Prostate gland (tissue), 2 donors: Measurements from ENCODE around the gene MAMSTR. TPM values are rescaled to one million over a fixed set of nuclear protein-coding genes. Genes with fewer than 3 reads are reported as not detected.
"Not testable (repeated sequence)": the region's sequence is repeated elsewhere in the genome, so short reads cannot be mapped to it uniquely, and the experiment has no call there.

ENCODE experiments used
- DNase-seq: peaks from one replicate; pipeline ENCODE4 v3.0.0-alpha.2; 2019; ENCODE audit warnings: low spot score
- H3K27ac ChIP-seq, 2 donors: fragments of 200-600 bp; sonication (generic); 2 replicates each; pipeline ENCODE4 v1.5.1; 2017 to 2019
- H3K27me3 ChIP-seq: fragments of 200-600 bp; sonication (generic); replicated peaks from 2 replicates; pipeline ENCODE4 v1.5.1; 2019; ENCODE audit not compliant: insufficient read depth
- H3K36me3 ChIP-seq, 2 donors: fragments of 200-600 bp; sonication (generic); 1 replicate in 1 of 2; 2 replicates in 1 of 2; pipeline versions ENCODE4 v1.5.1 to v1.8.1; 2017 to 2019
- H3K4me1 ChIP-seq: fragments of 200-600 bp; sonication (generic); replicated peaks from 2 replicates; pipeline ENCODE4 v1.5.1; 2019
- H3K4me3 ChIP-seq, 2 donors: fragments of 200-600 bp; sonication (generic); 2 replicates each; pipeline ENCODE4 v1.5.1; 2017 to 2019
- H3K9me3 ChIP-seq: fragments of 200-600 bp; sonication (generic); 2 replicates; pipeline ENCODE4 v1.5.1; 2017
- CTCF ChIP-seq, 4 experiments: fragments of 200-600 bp in 2 of 4; fragments of 450-650 bp in 2 of 4; sonication (generic) in 2 of 4; IDR thresholded peaks; 1 replicate in 3 of 4; 2 replicates in 1 of 4; pipeline ENCODE4 v1.5.1; 2016 to 2019; ENCODE audit warnings: antibody characterized with exemption in 4 of 4, mild to moderate bottlenecking in 2 of 4, moderate library complexity in 2 of 4
- POLR2A ChIP-seq: fragments of 450-650 bp; IDR thresholded peaks from one replicate; pipeline ENCODE4 v1.6.1; 2016; ENCODE audit warnings: antibody characterized with exemption, mild to moderate bottlenecking
- POLR2AphosphoS5 ChIP-seq: sonication (generic); formaldehyde crosslinking; IDR thresholded peaks from one replicate; pipeline ENCODE4 v1.6.1; 2017; ENCODE audit warnings: antibody characterized with exemption
- WGBS: methylation state at CpG from one replicate; pipeline ENCODE4 v1.1.5; 2018; 5-methylcytosine and 5-hydroxymethylcytosine counted together
- intact Hi-C: fragments of 100-400 bp; cut with DNase I; formaldehyde crosslinking; loops from one replicate; pipeline ENCODE4 v1.14.2; 2022
- total RNA-seq, 2 donors: library from RNA; depleted of rRNA; stranded (reverse); fragments of >200 nt; gene quantifications; one replicate each; pipeline ENCODE4 v1.1.0, GENCODE V29; 2016

Gene MAMSTR
- total RNA-seq, 2 donors from 2014 or later: 2.6 to 13.9 TPM

GRCh38 chr19:48683349-48683748 lies 36.2 kb downstream of the MAMSTR start:
- WGBS: 39% methylated on average over 11 of the region's 11 CpGs
- Histone ChIP-seq H3K4me3 (no peak overlapping the region), H3K36me3 (no peaks in the 10 kb centered on the region), H3K27ac (no peak overlapping the region), H3K9me3 (no peaks in the 10 kb centered on the region), H3K27me3 (no peaks in the 10 kb centered on the region), H3K4me1 (no peaks in the 10 kb centered on the region)
- no peak for DNase-seq
- intact Hi-C loops: no loop called here
- TF ChIP-seq POLR2A: no peak
- TF ChIP-seq POLR2AphosphoS5: peak; percentile 21
- no peak for TF ChIP-seq CTCF (IDR thresholded peaks at IDR 0.05)

DNA sequence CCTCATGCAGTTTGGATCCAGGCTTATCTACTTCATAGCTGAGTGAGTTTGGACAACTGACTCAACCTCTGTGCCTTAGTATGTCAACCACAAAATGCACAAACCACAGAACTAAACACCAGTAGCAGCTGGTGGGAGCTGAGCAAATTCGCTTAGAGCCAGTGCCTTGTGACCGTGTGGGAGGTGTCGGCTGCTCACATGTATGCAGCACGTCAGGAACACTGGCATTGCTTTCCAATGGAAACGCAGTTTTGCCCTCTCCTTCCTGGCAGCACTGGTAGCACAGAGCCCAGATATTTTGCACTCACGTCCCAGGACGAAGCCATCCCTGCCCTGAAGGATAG lies 38.4 kb downstream of the MAMSTR start:
- TF ChIP-seq CTCF (IDR thresholded peaks at IDR 0.05) (no peak), POLR2AphosphoS5 (no peak), POLR2A (no peak)
- no peak overlapping the region for H3K27ac ChIP-seq
- H3K27me3 ChIP-seq: no peaks in the 10 kb centered on the region
- intact Hi-C loops: no loop called here
- H3K9me3 ChIP-seq: no peaks in the 10 kb centered on the region
- no peak overlapping the region for H3K4me3 ChIP-seq
- 91% methylated on average over 7 of the region's 7 CpGs for WGBS
- H3K36me3 ChIP-seq: no peaks in the 10 kb centered on the region
- H3K4me1 ChIP-seq: no peaks in the 10 kb centered on the region
- DNase-seq: no peak

DNA sequence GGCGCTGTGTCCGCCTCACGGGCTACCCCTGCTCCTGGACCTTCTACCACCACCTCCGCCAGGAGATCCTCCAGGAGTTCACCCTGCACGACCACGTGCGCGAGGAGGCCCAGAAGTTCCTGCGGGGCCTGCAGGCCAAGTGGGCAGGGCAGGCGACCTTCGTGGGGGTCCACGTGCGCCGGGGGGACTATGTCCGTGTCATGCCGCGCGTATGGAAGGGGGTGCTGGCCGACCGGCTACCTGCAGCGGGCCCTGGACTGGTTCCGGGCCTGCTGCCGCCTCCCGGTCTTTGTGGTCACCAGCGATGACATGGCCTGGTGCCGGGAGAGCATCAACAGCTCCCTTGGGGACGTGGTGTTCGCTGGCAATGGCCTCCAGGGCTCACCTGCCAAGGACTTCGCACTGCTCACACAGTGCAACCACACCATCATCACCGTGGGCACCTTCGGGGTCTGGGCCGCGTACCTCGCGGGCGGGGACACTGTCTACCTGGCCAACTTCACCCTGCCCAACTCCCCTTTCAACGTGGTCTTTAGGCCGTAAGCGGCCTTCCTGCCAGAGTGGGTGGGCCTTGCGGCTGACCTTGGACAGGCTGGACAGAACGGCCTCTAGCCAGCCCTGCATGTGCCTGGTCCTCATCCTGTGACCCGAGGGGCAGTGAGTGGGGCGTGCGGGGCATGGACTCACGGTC lies 38.9 kb downstream of the MAMSTR start:
- H3K27ac ChIP-seq: no peak overlapping the region
- intact Hi-C loops: no loop called here
- DNase-seq: no peak
- no peak overlapping the region for H3K4me3 ChIP-seq
- no peaks in the 10 kb centered on the region for H3K27me3 ChIP-seq
- TF ChIP-seq POLR2AphosphoS5 (no peak), CTCF (IDR thresholded peaks at IDR 0.05) (no peak), POLR2A (no peak)
- 89% methylated on average over 45 of the region's 45 CpGs for WGBS
- H3K4me1 ChIP-seq: no peaks in the 10 kb centered on the region
- H3K9me3 ChIP-seq: no peaks in the 10 kb centered on the region
- no peaks in the 10 kb centered on the region for H3K36me3 ChIP-seq

DNA sequence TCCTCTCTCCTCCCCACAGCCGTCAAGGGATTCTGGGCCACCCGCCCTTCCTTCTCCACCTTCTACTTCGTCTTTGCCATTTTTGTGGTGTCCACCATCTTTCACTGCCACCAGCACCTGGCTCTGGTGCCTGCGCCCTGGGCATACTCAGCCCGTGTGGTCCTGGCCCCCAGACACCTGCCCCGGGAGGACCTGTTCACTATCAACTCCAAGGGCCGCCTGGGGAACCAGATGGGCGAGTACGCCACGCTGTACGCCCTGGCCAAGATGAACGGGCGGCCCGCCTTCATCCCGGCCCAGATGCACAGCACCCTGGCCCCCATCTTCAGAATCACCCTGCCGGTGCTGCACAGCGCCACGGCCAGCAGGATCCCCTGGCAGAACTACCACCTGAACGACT lies 39.5 kb downstream of the MAMSTR start:
- H3K9me3 ChIP-seq, H3K4me3 ChIP-seq, H3K4me1 ChIP-seq, intact Hi-C loops, H3K27me3 ChIP-seq, H3K27ac ChIP-seq, H3K36me3 ChIP-seq, DNase-seq: not testable (repeated sequence)
- WGBS: 93% methylated on average over 17 of the region's 19 CpGs

DNA sequence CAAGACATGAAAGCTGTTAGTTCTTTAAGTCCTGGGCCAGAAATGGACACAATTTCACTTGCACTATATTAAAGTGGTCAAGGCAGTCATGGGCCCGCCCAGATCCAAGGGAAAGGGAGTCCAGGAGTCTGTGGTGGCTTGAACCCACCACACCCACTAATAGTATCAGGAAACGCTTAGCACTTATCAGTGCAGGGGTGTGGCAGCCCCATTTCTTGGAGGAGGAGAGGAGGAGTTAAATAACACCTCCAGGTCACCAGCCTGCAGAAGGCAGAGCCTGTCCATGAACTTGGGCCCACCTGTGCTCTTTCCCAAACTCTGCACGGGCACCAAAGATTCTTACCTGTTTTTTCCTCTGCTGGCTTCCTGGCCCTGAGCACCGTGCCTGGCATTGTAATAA lies 41.3 kb downstream of the MAMSTR start:
- Histone ChIP-seq H3K27ac (no peak overlapping the region), H3K36me3 (no peaks in the 10 kb centered on the region)
- intact Hi-C loops: loop anchor here (10.0 kb wide), 1 partner anchor 57 kb away; no protein-coding TSS in a partner anchor

More for the DNA sequence above, 41.3 kb downstream of the MAMSTR start:
- H3K4me3 ChIP-seq: no peak overlapping the region
- H3K9me3 ChIP-seq: no peaks in the 10 kb centered on the region
- H3K4me1 ChIP-seq: no peaks in the 10 kb centered on the region
- H3K27me3 ChIP-seq: no peaks in the 10 kb centered on the region
- no peak for DNase-seq
- 84% methylated on average over 4 of the region's 4 CpGs for WGBS
- no peak for TF ChIP-seq POLR2AphosphoS5
- no peak for TF ChIP-seq CTCF (IDR thresholded peaks at IDR 0.05)
- no peak for TF ChIP-seq POLR2A
